ENCODE measurements around the gene SPATA19. TPM values are rescaled to one million over a fixed set of nuclear protein-coding genes. Genes with fewer than 3 reads are reported as not detected.

Gene SPATA19
- total RNA-seq, 1 donor: not detected

DNA sequence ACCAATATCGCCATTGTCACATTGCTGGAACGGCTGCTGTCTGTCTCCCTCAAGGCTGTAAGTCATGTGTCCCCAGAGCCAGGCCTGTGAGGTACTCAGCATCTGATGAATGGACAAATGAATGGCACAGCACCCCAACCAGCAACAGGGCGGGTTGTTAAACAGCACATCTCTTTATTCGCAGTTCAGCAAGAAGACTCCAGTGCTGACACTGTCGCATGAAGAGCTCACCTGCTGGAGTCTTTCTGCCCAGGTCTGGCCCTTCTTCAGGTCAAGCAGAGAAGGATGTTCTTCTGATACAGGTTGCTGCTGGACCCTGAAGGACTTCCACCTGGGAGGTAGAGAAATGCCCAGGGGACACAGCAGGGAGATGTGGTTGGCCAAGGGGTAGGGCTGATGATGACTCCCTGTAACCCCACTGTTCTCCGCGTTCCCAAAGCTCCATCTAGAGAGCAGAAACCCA is 4.8 kb downstream of the SPATA19 start:
- TF ChIP-seq, protein P1, sequence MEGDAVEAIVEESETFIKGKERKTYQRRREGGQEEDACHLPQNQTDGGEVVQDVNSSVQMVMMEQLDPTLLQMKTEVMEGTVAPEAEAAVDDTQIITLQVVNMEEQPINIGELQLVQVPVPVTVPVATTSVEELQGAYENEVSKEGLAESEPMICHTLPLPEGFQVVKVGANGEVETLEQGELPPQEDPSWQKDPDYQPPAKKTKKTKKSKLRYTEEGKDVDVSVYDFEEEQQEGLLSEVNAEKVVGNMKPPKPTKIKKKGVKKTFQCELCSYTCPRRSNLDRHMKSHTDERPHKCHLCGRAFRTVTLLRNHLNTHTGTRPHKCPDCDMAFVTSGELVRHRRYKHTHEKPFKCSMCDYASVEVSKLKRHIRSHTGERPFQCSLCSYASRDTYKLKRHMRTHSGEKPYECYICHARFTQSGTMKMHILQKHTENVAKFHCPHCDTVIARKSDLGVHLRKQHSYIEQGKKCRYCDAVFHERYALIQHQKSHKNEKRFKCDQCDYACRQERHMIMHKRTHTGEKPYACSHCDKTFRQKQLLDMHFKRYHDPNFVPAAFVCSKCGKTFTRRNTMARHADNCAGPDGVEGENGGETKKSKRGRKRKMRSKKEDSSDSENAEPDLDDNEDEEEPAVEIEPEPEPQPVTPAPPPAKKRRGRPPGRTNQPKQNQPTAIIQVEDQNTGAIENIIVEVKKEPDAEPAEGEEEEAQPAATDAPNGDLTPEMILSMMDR (IDR thresholded peaks at IDR 0.05; ENCODE audit: extremely low read depth, low read depth, low read length): no peak
- DNase-seq (ENCODE audit: insufficient read length, low spot score, missing footprints): no peak
- Histone ChIP-seq H3K9me3 (ENCODE audit: low read depth, low read length) (no peaks in the 10 kb centered on the region), H3K27ac (ENCODE audit: low read depth, low read length) (no peak overlapping the region), H3K36me3 (ENCODE audit: insufficient read depth, low read length) (no peaks in the 10 kb centered on the region), H4K20me1 (ENCODE audit: insufficient read depth, low read length) (no peaks in the 10 kb centered on the region), H3K4me2 (ENCODE audit: insufficient read depth, low read length) (no peak overlapping the region), H3K4me3 (ENCODE audit: insufficient read depth, low read length) (no peak overlapping the region), H3K27me3 (ENCODE audit: insufficient read depth, low read length) (no peaks in the 10 kb centered on the region), H2AFZ (ENCODE audit: low read length) (no peak overlapping the region), H3K79me2 (ENCODE audit: insufficient read depth, low read length) (no peaks in the 10 kb centered on the region), H3K4me1 (ENCODE audit: insufficient read depth, low read length) (no peaks in the 10 kb centered on the region)

DNA sequence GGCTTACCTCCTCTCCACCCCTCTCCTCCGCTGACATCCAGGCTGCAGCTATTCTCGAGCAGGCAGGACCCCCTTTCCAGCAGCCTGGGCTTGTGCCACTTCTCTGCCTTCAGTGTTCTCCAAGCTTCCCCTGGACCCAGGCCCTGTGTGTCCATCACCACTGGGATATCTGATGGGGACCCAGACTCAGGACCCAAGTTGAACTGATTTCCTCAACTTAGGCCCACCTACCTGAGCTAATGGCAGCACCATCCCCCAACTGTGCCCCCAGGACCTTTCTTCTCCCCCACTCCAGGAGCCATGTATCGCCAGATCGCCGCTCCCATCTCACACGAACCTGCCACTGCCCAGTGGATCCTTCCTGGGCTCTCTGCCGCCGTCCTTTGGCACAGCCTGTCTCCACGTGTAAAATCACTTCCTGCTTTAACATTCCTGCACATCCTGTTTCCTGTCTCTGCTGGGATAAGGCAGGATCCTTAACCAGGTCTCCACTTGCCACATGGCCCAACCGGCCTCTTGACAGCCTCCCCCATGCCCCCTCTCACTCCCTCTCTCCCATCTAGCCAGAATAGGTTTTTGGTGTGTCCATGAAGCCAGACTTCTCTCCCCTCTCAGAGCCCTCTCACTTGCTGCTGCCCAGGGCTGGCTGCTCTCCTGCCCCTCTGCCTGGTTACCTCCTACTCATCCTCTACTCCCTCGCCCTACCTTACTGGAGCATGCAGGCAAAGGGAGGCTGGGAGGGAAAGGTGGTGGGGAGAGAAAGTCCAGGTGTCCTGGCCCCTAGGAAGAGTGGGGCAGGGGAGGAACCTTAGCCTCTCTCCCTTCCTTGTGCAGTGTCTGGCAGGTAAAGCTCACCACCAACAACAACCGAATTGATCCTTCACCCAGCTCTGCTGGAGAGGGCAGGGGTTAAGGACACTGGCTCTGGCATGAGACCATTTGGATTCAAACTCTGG is 9.4 kb downstream of the SPATA19 start:
- TF ChIP-seq, protein P1 (IDR thresholded peaks at IDR 0.05; ENCODE audit: extremely low read depth, low read depth, low read length): no peak
- Histone ChIP-seq H3K27ac (ENCODE audit: low read depth, low read length) (no peak overlapping the region), H3K27me3 (ENCODE audit: insufficient read depth, low read length) (no peaks in the 10 kb centered on the region), H3K4me2 (ENCODE audit: insufficient read depth, low read length) (no peak overlapping the region), H3K9me3 (ENCODE audit: low read depth, low read length) (no peaks in the 10 kb centered on the region), H3K4me3 (ENCODE audit: insufficient read depth, low read length) (no peak overlapping the region), H2AFZ (ENCODE audit: low read length) (no peak overlapping the region), H3K36me3 (ENCODE audit: insufficient read depth, low read length) (no peaks in the 10 kb centered on the region), H3K79me2 (ENCODE audit: insufficient read depth, low read length) (no peaks in the 10 kb centered on the region), H4K20me1 (ENCODE audit: insufficient read depth, low read length) (no peaks in the 10 kb centered on the region), H3K4me1 (ENCODE audit: insufficient read depth, low read length) (no peaks in the 10 kb centered on the region)
- DNase-seq (ENCODE audit: insufficient read length, low spot score, missing footprints): no peak

DNA sequence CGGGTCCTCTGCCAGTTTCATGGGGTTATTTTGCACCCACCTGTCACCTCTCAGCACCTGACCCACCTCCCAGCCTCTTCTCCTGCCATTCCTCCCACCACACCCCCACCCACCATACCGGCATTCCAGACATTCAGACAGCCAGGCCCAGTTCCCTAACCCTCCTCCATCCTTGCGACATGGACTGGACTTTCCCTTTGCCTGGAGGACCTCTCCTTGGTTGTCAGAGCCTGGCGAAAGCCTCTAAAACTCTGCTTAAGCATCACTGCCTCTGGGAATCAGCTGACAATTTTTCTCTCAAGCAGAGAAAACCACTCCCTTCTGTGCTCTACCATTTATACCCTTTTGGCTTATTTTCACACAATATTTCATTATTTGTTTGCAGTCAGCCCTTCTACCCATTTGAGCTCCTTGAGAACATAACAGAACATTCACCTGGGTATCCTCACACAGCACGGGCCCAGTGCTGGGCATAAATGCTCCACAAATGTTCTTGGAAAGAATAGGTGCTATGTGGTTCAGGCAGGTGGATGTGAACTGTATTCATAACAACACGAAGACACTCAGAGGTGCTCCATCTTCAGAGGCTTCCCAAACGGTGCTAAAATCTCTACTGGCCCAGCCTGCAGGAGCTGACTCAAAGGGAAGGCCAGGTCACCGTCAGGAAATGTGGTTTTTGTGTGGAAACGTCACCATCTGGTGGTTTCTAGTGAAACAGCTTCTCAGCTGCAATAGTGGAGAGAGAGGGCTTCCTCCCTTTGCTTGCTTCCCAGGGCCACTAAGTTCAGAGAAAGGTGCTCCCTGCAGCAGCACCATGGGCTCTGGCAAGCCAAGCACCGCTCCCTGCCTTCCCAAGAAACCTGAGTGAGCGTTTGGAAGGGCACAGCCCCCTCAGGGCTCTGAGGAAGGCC is 10.4 kb downstream of the SPATA19 start:
- TF ChIP-seq, protein P1 (IDR thresholded peaks at IDR 0.05; ENCODE audit: extremely low read depth, low read depth, low read length): peak; percentile 53
- no peaks in the 10 kb centered on the region for H3K9me3 ChIP-seq (ENCODE audit: low read depth, low read length)

More for the DNA sequence above, 10.4 kb downstream of the SPATA19 start:
- Histone ChIP-seq H3K4me3 (ENCODE audit: insufficient read depth, low read length) (no peak overlapping the region), H3K36me3 (ENCODE audit: insufficient read depth, low read length) (no peaks in the 10 kb centered on the region), H2AFZ (ENCODE audit: low read length) (no peak overlapping the region), H4K20me1 (ENCODE audit: insufficient read depth, low read length) (no peaks in the 10 kb centered on the region), H3K79me2 (ENCODE audit: insufficient read depth, low read length) (no peaks in the 10 kb centered on the region), H3K4me2 (ENCODE audit: insufficient read depth, low read length) (no peak overlapping the region), H3K27ac (ENCODE audit: low read depth, low read length) (no peak overlapping the region), H3K27me3 (ENCODE audit: insufficient read depth, low read length) (no peaks in the 10 kb centered on the region), H3K4me1 (ENCODE audit: insufficient read depth, low read length) (no peaks in the 10 kb centered on the region)
- DNase-seq (ENCODE audit: insufficient read length, low spot score, missing footprints): peak; percentile 98
